Fibroblast of skin of left biceps (primary cell): ENCODE measurements around the gene KIRREL1.

Experiments
- DNase-seq, 2 experiments: peaks; one replicate each; pipeline ENCODE4 v3.0.0-alpha.2; 2013; ENCODE audit warnings: low read depth in 2 of 2

Gene KIRREL1

GRCh38 chr1:158035014-158035413 is 41.6 kb downstream of the KIRREL1 start:
- DNase-seq, result no peak

- DNase-seq, result no peak
Observed at GRCh38 chr1:158035976-158036583, 42.6 kb downstream of the KIRREL1 start.

- DNase-seq, result no peak
Observed at GRCh38 chr1:158037008-158037865, 43.8 kb downstream of the KIRREL1 start.

GRCh38 chr1:158037866-158038359 is 44.5 kb downstream of the KIRREL1 start:
- DNase-seq, result no peak

DNA sequence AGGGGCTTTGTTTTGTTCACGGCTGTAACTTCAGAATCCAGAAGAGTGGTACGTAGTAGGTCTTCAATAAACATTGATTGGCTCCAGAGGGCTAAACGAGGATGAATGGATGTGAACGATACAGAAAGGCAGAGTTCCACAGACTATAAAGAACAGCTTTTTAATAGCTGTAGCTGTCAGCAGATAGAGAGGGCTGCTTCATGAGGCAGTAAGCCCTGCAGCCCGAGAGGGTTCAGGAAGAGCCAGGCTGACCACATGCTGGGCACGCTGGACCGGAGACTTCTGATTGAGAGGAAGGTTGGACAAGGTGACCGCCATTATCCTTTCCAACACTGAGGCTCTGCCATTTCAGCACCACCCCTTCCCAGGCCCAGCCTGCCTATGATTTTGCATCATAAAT is 45.3 kb downstream of the KIRREL1 start:
- DNase-seq, result no peak

GRCh38 chr1:158039380-158039779 is 45.9 kb downstream of the KIRREL1 start:
- DNase-seq, result no peak

DNA sequence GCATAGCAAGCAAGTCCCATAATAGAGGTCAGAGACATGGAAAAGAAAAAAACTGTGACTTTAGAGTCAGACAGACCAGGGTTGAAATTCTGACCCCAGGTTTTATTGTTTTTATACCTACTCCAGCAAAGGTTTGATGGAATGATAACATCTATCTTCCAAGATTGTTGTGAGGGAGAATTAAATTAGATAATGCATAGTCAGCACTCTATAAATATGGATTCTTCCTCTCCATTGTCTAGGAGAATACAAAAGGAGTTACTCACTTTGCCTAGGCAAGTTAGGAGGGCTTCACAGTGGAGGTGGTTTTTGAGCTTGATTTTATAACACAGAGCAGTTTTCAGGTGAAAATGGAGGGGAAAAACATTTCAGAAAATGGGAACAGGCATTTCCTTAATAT is 46.9 kb downstream of the KIRREL1 start:
- DNase-seq, result no peak

DNA sequence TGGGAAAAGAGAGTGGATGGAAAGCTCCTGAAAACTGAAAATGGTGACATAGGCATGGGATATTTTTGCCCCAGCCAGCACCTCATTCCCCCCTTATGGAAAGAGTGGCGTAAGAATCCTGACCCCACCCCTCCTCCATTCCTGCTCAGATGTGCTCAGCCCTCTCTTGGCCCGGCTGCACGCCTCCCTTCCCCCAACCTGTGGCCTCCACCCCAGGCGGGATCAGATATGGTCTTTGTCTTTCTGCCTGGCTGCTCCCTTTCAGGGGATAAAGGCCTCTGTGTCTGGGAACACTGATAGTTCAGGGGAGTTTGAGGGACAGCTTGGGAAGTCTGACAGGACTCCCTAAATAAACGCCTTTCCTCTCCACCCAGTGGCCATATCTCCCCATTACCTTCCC is 49.8 kb downstream of the KIRREL1 start:
- DNase-seq, result no peak

DNA sequence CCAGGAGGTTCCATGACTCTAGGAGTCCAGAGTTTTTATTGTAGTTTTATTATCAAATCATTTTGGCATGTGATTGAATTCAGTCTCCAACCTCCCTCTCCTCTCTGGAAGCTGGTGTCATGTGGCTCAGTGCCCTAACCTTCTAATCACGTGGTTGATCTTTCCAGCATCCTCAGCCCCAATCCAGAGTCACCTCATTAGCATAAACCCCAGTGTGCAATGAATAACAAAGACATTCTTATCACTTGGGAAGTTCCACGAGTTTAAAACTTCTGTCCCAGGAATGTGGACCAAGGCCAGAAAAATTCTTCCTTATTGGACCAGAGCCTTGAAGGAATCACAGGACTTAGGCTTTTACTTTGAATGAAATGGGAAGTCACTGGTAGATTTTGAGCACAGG is 52.2 kb downstream of the KIRREL1 start:
- peak; percentile 50 to 52 for DNase-seq

DNA sequence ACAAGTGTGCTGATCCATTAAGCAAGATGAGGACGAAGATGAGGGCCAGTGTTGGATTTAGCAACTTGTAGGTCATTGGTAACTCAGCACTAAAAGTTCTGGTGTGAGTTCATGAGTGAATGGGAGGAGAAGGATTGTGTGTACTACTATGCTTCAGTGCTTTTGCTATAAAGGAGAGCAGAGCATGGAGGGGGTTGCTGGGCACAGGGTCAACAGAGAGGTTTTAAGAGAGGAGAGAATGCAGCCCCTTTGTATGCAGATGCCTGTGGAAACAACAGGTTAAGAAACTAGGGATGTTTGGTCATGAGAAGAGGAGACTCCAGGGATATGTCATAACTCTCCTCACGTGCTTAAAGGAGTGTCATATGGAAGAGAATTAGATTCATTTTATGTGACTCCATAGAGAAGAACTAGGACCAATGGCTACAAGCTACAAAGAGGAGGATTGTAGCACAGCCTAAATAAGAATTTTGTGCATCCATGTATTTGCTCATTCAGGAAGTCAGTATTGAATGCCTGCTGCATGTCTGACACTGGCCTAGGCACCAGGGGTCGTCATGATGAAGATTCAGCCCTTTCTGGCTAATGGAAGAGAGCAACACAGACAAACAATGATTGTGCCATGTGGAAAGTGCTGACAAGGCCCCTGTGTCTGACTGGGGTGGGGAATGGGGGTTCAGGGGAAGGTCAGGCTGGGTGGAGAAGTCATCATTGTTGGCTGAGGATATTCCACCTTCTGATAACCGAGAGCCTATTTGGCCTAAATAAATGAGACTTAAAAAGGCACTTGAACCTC is 53.5 kb downstream of the KIRREL1 start:
- DNase-seq, result no peak

DNA sequence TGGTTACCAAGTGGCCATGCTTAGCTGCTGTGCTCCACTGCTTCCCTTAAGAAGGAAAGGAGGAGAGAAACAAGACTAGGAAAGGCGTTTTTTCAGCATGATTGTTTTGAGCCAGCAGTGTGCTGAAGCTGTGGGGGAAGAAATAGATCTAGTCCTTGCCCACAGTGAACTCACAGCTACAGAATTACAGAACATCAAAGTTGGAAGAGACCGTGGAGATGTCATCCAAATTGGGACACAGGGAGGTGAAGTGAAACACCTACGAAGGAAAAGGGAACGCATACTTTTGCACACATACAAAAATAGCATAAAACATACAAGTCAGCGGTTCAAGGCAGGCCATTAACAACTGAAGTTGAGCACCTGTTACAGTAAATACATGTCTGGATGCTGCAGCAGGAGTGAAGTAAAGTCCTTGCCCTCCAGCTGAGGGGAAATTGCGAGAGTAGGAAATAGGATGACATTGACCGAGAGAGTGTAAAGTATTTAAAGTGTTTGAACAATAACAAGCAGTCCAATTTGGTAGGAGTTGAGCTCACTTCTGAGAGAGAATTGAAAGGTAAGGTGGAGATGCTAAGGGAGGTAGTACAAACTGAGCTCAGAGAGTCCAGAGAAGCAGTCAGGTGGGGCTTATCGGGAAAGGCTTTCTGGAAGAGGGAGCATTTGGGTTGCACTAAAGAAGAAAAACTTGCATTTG is 55.1 kb downstream of the KIRREL1 start:
- DNase-seq, result no peak

DNA sequence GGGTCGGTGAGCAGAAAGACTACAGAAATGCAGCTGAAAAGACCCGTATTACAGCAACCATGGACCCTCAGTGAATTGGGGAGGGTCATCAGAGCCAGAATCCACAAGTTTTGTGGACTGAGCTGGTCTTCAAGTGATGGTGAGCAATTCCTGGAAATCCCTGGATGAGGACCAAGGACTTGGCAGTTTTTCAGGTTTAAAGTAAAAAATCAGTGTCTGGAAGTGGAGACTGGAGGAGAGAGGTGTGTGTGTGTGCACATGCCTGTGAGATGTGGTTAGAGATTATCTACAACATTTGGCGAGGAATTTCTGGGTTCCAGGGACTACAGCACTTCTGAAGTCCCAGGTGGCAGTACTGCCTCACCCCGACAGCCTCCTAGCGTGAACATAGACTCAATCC is 56.4 kb downstream of the KIRREL1 start:
- DNase-seq, result peak in 1 of 2 experiments; percentile 19

DNA sequence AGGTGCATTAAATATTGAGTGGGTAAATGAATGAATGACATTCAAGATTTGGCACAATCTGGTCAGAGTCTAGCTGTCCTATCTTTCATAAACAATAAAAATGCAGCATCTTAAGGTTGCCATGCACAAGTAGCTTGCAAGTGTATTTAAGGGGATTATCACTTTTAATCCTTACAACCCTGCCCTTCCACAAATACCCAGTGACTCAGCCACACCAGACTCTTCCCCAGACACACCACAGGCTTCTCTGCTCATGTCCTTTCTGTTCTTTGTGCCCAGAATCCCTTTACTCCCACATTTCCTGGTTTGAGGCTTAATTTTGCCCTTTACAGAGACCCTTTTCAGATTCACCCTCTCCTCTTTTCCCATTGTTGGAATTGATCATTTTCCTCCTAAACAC is 59.8 kb downstream of the KIRREL1 start:
- DNase-seq, result no peak

DNA sequence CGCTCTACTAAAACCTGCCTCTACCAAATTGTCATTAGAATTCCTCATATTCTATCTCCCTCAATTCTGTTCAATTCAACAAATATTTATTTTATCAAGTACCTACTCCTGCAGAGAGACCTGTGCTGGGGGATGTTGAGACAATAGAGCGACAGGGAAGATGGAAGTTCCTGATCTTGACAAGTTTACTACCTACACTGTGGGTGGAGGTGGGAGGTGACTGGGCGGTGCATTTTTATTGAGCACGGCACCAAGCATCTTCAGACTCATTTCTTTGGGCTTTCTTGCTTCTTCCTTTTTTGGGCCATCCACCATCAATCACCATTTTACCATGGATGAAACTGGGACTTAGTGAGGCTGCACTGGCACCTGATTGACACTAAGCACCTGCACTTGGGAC is 61.3 kb downstream of the KIRREL1 start:
- DNase-seq, result no peak

DNA sequence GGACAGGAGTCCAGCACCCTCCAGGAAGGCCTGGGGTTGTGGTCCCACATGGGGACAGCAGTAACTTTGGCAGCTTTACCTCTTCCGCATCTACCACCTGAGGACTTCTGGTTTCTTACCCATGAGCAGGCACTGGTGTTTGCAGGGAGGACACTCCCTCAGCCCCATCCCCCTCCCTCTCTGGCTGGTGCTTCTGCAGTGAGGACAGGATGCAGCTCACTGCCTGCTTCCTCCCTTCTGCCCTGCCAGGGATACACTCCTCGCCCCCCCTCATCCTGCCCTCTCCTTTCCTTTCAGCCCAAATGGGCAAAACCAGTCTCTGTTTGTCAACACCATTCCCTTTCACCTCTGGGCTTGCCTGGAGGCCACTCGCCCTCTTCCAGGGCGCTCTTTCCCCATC is 62.4 kb downstream of the KIRREL1 start:
- no peak for DNase-seq

DNA sequence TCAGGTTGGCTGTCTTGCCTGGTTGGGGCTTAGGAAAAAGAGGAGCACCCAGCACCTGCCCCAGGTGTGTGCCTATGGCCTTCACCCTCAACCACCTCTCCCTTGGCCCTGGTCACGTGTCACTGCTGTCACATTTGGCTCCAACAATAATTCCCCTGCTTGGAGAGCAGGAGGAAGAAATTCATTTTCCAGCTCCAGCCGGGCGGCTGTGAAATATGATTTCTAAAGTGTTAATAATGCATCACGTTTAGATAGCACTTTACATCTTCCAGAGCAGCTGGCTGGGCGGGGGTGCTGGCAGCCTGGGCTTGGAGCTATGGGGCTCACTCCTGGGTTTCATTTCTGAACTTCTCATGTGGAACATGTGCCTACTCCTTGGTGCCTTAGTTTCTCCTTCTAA is 63.1 kb downstream of the KIRREL1 start:
- no peak for DNase-seq

DNA sequence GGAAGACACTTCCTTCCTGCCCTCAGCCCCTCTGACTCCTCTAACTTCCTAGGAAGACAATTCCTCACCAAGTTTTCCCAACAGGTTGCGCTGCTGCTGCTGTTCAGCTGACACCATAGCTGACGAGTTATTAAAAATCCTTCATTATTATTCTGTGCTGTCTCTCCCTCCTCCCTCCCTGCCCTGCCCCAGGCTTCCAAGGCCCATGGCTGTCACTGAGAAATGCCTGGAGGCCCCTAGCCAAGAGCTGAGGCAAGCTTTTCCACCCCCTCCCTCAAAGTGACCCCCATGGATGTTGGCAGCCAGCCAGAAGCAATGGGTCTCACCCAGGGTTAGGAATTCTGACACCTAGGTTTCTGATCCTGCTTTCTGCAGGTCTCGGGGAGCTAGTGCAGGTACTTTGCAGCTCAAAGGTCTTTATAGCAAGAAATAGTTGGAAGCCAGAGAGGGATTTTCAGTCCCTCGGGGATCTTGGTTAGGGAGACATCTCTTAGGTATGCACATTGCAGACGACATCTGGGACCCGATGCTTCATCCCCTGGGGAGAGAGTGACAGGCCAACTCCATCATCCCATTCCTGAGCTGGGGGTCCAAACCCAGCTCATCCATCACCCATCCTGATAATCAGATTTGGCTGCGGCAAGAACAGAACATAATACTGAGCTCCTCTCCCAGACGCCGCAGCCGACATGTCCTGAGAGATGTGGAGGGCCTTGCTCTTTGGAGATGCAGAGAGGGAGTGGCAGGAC is 65.0 kb downstream of the KIRREL1 start:
- DNase-seq, result no peak

GRCh38 chr1:158059984-158060383 is 66.5 kb downstream of the KIRREL1 start:
- no peak for DNase-seq

DNA sequence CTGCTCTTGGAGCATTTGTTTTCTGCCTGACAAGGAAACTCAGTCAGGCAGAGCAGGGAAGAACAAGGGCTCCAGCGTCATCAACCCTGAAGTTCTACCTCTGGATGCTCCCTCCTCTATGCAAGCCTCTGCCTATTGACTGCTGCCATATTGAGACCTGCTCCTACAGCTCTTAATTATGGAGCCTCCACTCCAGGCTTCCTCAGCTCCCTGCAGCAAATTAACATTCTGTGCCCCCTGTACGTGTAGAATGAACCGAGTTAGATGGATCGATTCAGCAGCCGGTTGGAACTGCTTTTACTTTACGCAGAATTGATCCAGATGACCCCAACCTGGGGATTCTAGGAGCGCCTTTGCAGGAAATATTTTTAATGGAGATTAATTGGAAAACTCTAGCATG is 68.7 kb downstream of the KIRREL1 start:
- no peak for DNase-seq

- no peak for DNase-seq
Observed at GRCh38 chr1:158067662-158068061, 74.2 kb downstream of the KIRREL1 start.

GRCh38 chr1:158068918-158069317 is 75.5 kb downstream of the KIRREL1 start:
- no peak for DNase-seq
